HPDE6-E6E7 (cell line): ENCODE data around the gene LRFN2.

ENCODE experiments used
- DNase-seq: peaks from one replicate; pipeline ENCODE4 v3.0.0; 2011; ENCODE audit warnings: missing footprints; ENCODE audit errors: extremely low spot score

Gene LRFN2

DNA sequence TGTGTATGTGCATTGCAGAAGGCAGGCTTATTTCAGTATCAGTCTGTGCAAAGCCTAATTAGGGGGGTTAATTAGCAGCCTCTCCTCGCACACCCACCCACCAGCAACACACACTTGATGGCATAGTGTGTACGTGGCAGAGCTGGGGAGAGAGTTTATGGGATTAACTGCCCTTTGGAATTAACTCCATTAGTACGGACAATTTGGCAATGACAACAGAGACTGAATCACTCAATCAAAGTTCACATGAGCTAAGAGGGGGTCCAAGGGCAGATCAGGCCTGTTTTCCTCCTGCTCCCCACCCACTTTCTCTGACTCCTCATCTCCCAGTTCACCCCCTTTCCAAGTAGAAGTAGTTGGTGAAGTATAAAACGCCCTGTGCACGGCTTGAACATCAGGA lies 69.5 kb downstream of the LRFN2 start:
- no peak for DNase-seq

DNA sequence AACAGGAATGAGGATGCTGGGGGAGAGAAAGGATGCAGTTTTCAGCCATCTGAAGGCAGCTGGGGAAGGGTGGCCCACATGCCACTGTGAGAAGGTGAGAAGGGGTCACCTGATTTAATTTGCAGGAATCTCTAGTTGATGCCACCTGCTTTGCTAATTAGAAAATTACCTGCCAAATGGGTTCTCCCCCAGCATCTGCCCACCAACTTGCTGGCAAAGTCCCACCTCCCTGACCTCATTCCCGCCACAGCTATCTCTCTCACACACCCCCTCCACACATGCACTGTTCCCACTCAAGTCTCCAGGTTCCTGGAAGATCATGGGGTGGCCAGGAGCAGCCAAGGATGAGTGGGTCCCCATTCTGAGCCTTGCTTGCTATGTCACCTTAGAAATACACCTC lies 70.7 kb downstream of the LRFN2 start:
- DNase-seq, result no peak

DNA sequence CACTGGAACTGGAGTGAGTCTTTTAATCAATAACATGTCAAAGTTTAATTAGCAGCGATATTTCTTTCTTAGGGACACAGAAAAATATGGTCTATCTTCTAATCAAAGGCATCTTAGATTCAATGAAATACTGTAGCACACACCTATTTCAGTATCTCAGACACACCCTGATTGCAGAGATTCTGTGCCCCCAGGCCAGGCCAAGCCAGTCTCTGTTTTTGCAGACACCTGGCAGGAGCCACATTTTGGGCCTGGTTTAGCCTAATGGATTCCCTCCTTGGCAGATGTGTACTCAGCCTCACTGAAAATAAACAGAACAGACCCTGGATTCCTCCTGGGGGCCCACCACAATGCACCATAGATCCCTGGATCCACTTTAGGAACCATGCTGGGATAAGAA lies 74.8 kb downstream of the LRFN2 start:
- DNase-seq, result no peak

DNA sequence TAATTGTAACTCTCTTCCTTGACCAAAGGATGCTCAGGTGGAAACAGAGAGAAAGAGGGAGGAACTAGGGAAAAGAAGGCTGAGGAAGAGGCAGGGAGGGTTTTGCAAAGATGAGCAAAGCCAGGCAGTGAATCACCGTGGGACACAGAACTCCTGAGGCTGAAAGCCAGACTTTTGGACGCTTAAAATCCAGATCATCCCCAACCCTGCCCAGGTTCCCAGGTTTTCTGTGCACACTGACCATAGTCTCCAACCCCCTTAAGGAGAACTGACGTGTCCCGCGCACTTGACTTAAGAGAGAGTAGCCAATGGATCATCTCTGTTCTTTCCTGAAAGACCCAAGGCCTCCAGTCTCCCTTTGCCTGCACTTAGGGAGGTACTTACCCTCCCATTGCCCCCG lies 75.3 kb downstream of the LRFN2 start:
- DNase-seq, result no peak

DNA sequence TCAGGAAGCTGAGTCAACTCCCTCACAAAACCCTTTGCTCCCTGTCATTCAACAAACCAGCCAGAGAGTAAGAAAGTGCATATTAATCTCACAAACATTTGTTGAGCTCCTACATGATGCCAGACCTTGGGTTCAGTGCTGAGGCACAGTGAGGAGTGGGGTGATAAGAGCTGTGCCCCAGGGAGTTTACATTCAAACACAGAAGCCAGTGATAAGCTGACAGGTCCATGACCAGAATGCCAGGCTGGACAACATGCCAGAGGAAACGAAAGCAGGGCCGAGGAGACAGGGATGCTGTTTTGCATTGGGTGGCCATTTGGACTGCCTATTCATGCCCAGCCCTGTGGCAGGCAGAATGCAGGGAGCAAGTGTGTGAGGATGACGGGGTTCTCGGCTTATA lies 76.7 kb downstream of the LRFN2 start:
- no peak for DNase-seq

DNA sequence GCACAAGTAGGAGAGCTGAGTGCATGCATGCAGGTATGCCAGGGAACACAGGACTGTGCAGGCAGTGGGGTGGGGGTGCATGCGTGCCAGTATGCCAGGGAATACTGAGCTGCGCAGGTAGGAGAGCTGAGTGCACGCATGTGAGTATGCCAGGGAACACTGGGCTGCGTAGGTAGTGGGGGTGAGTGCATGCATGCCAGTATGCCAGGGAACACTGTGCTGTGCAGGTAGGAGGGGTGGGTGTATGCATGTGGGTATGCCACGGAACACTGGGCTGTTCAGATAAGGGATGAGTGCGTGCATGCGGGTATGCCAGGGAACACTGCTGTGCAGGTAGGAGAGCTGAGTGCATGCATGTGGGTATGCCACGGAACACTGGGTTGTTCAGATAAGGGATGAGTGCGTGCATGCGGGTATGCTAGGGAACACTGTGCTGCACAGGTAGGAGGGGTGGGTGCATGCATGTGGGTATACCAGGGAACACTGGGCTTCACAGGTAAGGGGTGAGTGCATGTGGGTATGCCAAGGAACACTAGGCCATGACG lies 77.4 kb downstream of the LRFN2 start:
- no peak for DNase-seq

DNA sequence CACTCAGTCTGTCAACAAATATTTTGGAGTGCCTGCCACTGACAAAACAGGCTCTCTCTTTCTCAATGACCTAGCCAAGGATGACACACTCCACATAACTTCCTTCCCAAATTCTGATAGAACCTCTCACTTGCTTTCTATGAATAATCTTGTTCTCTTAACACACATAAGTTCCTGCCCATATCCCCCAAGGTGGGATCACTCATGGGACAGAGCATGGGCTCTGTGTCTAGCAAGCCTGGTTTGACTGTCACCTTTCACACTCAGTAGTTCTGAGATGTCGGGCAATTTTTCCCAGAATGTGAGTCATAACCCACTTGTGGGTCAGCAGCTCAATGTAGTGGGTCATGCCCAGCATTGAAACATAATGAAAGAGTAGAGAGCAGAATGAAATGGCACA lies 78.1 kb downstream of the LRFN2 start:
- DNase-seq, result no peak

DNA sequence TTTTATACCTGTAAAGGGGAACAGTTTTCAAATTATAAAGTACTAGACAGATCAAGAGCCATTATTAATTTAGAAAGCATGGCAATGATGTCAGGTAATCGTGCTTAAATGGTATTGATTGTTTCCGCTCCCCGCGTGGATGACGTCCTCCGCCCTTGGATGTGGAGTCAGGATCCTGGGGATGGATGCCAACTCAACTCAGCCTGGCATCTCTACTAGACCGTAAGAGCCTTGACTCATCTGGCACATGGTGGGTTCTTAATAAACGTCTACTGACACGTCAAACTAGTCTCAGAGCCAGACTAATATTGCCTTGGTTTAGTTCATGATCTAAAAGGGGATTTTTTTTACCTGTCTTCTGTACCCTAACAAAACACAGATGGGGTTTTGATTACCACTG lies 80.2 kb downstream of the LRFN2 start:
- no peak for DNase-seq

DNA sequence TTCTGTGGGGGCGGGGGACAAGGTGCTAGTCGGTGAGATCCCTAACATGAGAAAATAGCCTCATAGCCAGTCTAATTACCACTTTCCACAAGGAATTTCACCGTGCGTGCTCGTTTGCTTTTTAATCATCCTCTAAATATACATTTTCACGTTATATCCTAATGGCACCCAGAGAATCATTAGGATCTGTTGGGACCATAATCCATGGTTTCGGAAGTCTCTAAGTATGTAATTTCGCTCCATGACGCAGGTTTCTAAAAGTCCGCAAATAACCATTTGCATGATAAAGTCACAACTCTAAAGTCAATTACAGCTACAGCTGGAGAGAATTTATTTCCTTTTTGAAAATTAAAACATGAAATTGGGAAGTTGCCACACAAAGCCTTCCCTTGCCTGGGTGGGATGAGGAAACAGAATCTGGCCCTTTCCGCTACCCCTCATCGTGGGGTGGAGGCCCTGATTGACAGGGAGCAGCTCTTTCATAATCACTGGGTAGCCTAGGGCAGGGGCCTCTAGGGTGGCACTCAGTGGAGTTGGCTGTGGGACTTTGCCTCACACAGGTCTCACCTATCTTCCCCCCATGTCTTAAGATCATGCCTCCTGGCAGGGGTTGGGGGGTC lies 81.9 kb downstream of the LRFN2 start:
- no peak for DNase-seq

DNA sequence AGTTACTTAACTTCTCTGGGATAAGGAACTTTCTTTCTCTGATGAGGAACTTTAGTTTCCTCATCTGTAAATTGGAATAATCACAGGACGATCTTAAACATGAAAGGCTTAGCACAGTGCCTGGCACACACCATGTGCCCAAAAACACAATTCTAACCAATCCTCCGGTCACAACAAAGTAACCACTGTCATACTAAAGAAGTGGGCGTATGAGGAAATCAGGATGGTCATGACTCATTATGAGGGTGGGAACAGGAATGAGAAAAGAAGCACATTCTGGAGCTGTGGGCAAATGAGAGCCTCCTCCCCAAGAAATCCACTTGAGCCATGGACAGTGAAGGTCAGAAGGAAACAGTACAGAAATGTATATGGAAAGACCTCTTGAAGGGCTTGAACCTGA lies 82.9 kb downstream of the LRFN2 start:
- DNase-seq, result no peak

DNA sequence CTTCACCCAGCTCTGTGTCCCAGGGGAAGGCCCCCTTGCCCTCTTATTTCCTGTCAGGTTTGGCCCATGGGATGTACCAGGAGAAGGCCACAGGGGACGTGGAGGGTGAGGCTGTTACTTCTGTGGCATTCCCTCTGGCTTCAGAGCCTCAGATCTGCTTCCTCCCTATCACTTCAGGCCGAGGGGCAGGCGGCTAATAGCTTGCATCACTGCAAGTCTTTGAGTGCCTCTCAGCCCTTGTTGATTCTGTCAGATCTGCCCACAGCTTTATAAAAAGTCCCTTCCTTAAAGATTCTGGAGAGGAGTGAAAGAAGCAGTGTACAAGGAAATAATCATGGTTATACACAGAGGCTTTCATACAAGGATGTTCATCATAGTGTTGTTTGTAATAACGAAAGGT lies 86.9 kb downstream of the LRFN2 start:
- DNase-seq, result no peak

DNA sequence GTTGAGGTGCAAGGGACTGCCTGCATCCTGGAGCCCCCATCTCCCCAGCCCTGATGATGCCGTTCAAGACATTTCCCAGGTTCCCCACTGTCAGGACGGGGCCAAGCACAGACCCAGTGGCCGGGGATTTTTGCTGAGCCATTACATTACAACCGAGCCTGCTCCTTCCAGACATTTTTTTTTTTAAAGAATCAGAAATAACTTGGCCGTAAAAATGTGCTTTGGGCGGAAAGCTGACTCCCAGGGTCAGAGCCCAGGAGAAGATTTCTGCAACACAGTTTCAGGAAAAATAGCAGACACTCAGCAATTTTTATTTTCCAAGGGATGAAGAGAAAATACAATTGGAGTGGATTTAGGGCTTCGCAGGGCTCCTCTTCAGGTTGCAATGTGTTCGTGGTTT lies 87.9 kb downstream of the LRFN2 start:
- no peak for DNase-seq

DNA sequence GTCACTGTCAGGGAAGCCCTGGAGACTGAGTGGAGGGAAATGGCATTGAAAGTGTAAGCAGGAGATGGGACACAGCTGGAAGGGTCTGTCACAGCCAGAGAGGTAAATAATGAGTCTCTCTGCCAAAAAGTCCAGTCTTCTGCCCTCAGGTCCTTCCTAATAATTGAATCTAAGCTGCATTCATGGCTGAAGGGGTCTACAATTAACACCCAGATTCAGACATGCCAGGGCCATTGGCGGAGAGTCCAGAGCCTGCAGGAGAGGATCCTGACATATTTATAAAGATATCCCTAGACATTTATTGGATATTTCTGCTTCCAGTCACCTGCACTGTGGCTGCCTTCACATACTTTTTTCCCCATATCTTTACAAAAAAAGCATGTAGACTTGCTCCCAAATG lies 89.0 kb downstream of the LRFN2 start:
- no peak for DNase-seq

DNA sequence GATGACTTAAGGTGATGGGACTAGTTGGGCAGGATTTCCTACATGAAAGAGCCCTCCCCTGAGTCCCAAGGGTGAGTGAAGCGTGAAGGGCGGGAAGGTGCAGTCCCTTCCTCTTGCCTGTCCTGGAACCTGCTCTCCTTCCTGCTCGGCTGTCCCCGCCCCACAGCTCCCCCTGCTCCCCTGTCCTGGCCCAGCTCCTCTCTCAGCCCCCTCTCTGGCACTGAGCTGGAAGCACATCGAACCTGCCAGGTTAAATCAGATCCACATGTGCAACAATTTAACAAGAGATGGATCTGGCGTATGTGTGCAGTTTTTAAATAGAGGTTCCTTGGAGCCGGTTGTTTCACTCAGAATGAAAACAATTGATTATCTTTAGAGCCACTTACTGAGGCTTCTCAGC lies 95.0 kb downstream of the LRFN2 start:
- no peak for DNase-seq

DNA sequence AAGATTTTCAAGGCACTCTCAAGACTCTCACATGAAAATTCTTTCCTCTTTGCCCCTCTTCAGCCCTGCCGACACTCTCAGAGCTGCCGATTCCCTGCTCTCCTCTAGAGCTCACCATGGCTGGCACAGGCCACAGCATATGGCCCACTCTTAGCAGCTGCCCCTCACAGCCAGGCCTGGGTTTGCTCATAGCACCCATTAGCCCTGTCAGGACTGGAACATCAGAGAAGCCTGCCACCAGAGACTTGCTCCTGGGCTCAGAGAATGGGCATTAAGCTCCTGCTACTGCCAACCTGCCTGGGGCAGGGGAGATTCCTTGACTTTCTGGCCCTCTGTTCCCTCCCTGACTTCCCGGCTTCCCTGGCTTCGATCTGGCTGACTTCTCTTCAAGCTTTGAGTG lies 96.7 kb downstream of the LRFN2 start:
- no peak for DNase-seq

DNA sequence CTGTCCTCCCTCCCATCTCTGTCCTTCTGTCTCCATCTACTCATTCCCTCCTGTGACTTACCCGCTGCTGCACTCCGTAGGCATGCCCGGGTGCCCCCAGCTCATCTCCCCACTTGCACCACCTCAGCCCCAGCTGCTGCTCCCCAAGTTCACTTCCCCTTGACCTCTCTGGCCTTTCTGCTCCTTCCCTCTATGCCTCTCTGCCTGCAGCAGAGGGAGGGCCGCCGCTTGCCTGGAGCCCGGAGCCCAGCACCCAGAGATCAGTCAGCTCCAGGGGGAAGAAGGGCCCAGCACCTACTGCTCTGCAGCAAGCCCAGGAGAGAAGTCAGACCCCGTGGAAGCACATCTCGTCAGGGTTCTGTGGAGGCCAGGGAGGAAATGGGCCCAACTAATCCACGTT lies 97.4 kb downstream of the LRFN2 start:
- DNase-seq, result no peak

DNA sequence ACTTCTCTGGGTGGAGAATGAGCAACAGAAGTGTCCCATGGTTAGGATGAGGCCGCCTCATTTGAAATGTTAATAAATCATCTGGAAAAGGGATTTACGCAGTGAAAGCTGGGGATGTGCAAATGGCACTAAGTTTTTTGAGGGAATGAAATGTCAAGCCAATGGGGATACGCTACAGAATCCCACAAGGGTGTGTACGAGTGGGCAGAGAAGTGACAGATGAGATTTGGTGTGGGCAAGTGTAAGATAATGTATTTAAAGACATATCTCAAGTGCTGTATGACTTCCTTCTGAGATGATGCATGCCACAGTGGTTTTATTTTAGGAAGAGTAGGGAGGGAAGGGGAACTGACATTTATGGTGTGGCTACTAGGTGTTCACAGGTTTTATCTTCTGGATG lies 100.6 kb downstream of the LRFN2 start:
- DNase-seq, result no peak

DNA sequence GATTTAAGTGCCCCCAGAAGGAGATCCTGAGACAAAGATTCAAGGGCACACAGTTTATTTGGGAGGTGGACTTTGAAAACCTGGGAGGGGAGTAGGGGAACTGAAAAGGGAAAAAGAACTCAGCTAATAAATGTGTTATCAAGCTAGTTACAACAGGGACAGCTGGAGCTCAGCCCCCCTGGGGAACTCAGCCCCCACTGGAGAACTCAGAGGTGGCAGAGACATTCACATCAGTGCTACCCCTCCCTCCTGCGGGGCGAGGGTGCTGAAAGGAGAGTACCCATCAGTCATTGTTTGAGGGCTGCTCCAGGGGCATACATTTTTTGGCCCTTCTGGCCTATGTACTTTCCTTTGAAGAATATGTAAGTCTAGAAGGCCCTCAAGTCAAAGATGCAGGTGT lies 101.4 kb downstream of the LRFN2 start:
- DNase-seq, result no peak

DNA sequence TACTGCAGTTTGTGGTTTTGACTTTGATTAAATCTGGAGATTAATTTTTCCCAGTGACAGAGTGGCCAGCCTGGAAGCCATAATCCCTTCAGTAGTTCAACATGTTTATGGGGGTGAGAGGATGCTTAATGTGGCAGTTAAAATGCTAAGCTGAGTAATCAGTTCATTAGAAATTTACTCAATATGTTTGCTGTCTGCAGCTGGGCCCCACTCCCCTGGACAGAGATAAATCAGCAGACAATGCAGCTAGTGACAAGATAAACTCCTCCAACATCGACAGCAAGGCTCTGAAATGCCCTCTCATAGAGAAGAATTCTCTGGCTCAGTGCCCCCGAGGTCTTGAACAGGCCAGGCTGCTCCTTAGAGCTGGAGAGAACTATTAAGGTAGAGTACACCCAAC lies 101.9 kb downstream of the LRFN2 start:
- DNase-seq, result no peak

DNA sequence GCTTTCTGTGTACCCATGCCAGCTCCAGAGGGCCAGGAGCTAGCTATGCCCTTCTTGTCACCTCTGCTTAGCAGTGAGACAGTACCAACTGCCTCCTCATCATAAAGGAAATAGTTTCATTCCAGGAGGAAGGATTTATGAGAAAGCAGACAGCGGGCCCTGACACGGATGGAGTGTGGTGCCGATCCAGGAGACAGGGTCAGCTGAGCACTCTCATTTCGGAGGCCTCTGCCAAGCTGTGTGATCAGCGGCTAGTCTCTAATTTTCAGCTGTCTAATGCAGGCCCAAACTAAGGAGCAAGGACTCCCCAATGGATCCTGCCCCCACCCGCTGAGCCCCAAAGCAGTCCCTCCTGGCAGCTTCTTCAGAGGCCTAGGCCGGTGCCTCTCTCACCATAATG lies 103.1 kb downstream of the LRFN2 start:
- DNase-seq, result no peak

DNA sequence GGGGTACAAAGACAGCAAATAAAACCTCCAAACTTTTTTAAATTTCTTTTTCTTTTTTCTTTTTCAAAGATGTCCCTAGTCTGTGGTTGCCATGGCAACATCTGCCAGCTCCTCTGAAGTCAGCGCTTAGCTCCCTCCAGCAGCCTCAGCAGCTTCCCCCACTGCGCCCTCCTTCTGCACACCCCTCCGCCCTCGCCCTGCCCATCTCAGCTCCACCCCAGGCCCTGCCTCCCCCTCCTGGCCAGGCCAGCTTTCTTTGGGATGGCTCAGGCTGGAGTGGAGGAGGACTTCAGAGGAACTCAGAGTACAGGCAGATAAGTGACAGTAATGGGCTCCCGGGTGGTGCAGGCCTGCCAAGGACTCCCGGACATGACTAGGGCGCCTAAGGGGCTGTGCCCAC lies 104.6 kb downstream of the LRFN2 start:
- no peak for DNase-seq

DNA sequence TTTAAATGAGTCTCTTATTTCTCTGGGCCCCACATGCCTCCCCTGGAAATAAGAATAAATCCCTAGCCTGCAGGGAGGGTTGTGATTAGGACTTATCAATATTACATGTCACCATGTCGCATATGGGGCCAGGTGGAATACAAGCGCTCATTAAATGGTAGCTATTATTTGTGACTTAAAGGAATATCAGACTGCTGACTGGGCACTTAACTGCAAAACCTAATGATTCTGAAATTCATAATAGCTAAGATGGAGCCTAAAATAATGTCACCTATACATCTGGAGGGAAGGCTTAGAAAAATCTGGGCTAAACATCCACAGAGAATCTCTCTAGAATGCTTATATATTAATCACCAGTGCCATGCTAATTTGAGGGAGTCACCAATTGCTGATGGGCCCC lies 106.5 kb downstream of the LRFN2 start:
- DNase-seq, result no peak

DNA sequence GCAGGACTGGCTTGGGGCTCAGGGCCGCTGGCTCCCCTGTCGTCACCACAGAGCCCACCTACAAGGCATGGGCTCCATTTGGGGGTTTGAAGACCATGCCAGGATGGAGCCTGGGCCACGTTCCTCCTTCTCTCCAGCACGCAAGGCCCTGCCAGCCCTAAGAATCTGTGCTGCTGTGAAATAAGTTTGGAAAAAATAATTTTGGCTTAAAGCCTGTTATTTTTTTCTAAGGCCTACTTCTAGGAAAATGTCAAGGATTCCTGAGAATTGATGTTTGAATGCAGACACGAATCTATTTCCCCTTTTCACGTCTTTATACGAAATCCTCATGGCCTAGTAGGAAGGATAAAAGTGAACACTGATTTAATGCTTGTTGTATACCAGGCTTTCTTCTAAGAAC lies 107.5 kb downstream of the LRFN2 start:
- no peak for DNase-seq
